Neuronal stem cell (in vitro differentiated cells): ENCODE measurements around the gene ZPLD1.

Experiments
- DNase-seq: peaks from one replicate; pipeline ENCODE4 v3.0.0-alpha.2; 2013; ENCODE audit warnings: low spot score
- H2AFZ ChIP-seq: one replicate; pipeline ENCODE4 v1.6.1; 2013; ENCODE audit warnings: mild to moderate bottlenecking, low read length, inconsistent platforms
- H2AK5ac ChIP-seq: 2 replicates; pipeline ENCODE4 v1.6.1; 2013; ENCODE audit warnings: low read depth, mild to moderate bottlenecking, inconsistent platforms, low read length, moderate library complexity, mixed read lengths
- H2BK120ac ChIP-seq: 2 replicates; pipeline ENCODE4 v1.6.1; 2013; ENCODE audit warnings: low read depth, mild to moderate bottlenecking, inconsistent platforms, low read length, moderate library complexity, mixed read lengths
- H2BK12ac ChIP-seq: one replicate; pipeline ENCODE4 v1.6.1; 2013; ENCODE audit warnings: low read length, inconsistent platforms
- H2BK15ac ChIP-seq: 2 replicates; pipeline ENCODE4 v1.6.1; 2013; ENCODE audit warnings: mild to moderate bottlenecking, low read length, inconsistent platforms, mixed read lengths
- H2BK5ac ChIP-seq: one replicate; pipeline ENCODE4 v1.6.1; 2013; ENCODE audit warnings: inconsistent platforms, mild to moderate bottlenecking, low read length, moderate library complexity
- H3K14ac ChIP-seq: one replicate; pipeline ENCODE4 v1.6.1; 2013; ENCODE audit warnings: low read length, inconsistent platforms
- H3K18ac ChIP-seq: 2 replicates; pipeline ENCODE4 v1.6.1; 2013; ENCODE audit warnings: low read length, inconsistent platforms
- H3K23ac ChIP-seq: 2 replicates; pipeline ENCODE4 v1.6.1; 2013; ENCODE audit warnings: low read depth, mild to moderate bottlenecking, mixed read lengths, low read length, inconsistent platforms; ENCODE audit not compliant: poor library complexity
- H3K27ac ChIP-seq: replicated peaks from 3 replicates; pipeline ENCODE4 v1.5.1; 2013; ENCODE audit warnings: low read length, inconsistent platforms
- H3K27me3 ChIP-seq, 3 experiments: 2 replicates each; pipeline ENCODE4 v1.6.1; 2013; ENCODE audit warnings: low read length in 3 of 3, mild to moderate bottlenecking in 2 of 3, inconsistent platforms in 1 of 3, low read depth in 1 of 3, mixed read lengths in 1 of 3, moderate library complexity in 1 of 3; ENCODE audit not compliant: control insufficient read depth in 3 of 3, insufficient read depth in 3 of 3
- H3K36me3 ChIP-seq, 2 donors: replicated peaks in 1 of 2; 2 replicates each; pipeline ENCODE4 v1.6.1; 2013; ENCODE audit warnings: low read length in 2 of 2; ENCODE audit not compliant: control insufficient read depth in 2 of 2, insufficient read depth in 2 of 2
- H3K4ac ChIP-seq: 2 replicates; pipeline ENCODE4 v1.6.1; 2013; ENCODE audit warnings: inconsistent platforms, mild to moderate bottlenecking, low read length, moderate library complexity
- H3K4me1 ChIP-seq, 2 donors: 1 replicate in 1 of 2; 2 replicates in 1 of 2; pipeline ENCODE4 v1.6.1; 2013; ENCODE audit warnings: low read length in 2 of 2, low read depth in 1 of 2; ENCODE audit not compliant: control insufficient read depth in 2 of 2, insufficient read depth in 1 of 2
- H3K4me2 ChIP-seq: one replicate; pipeline ENCODE4 v1.6.1; 2013; ENCODE audit warnings: mild to moderate bottlenecking, low read length, inconsistent platforms; ENCODE audit not compliant: insufficient read depth, poor library complexity, severe bottlenecking
- H3K4me3 ChIP-seq, 2 donors: 2 replicates each; pipeline ENCODE4 v1.5.1; 2013; ENCODE audit warnings: low read length in 2 of 2, mild to moderate bottlenecking in 2 of 2, inconsistent platforms in 1 of 2, moderate library complexity in 1 of 2
- H3K79me1 ChIP-seq: one replicate; pipeline ENCODE4 v1.6.1; 2013; ENCODE audit warnings: low read depth, mild to moderate bottlenecking, inconsistent platforms, low read length, moderate library complexity
- H3K9ac ChIP-seq: one replicate; pipeline ENCODE4 v1.6.1; 2013; ENCODE audit warnings: mild to moderate bottlenecking, low read depth, low read length, inconsistent platforms; ENCODE audit not compliant: poor library complexity
- H3K9me3 ChIP-seq, 2 donors: replicated peaks in 1 of 2; 2 replicates each; pipeline versions ENCODE3 to v1.6.1; 2013; ENCODE audit warnings: low read length in 2 of 2, mild to moderate bottlenecking in 2 of 2, inconsistent platforms in 1 of 2, low read depth in 1 of 2, mixed read lengths in 1 of 2, moderate library complexity in 1 of 2; ENCODE audit not compliant: control insufficient read depth in 2 of 2, insufficient read depth in 1 of 2
- H4K8ac ChIP-seq: one replicate; pipeline ENCODE4 v1.6.1; 2013; ENCODE audit warnings: low read depth, mild to moderate bottlenecking, inconsistent platforms, low read length, moderate library complexity
- H4K91ac ChIP-seq: one replicate; pipeline ENCODE4 v1.6.1; 2013; ENCODE audit warnings: low read length, low read depth, mild to moderate bottlenecking, inconsistent platforms; ENCODE audit not compliant: poor library complexity
- WGBS, 2 donors: extraction: QIAGEN DNeasy Blood & Tissue Kit; methylation state at CpG; one replicate each; pipeline ENCODE4 v1.1.7; 2013; ENCODE audit warnings: missing lambda C conversion rate in 2 of 2, mixed read lengths in 1 of 2; ENCODE audit not compliant: insufficient read length in 2 of 2, insufficient replicate concordance in 1 of 2; ENCODE audit errors: extremely low coverage in 2 of 2; 5-methylcytosine and 5-hydroxymethylcytosine counted together

The ZPLD1 gene

DNA sequence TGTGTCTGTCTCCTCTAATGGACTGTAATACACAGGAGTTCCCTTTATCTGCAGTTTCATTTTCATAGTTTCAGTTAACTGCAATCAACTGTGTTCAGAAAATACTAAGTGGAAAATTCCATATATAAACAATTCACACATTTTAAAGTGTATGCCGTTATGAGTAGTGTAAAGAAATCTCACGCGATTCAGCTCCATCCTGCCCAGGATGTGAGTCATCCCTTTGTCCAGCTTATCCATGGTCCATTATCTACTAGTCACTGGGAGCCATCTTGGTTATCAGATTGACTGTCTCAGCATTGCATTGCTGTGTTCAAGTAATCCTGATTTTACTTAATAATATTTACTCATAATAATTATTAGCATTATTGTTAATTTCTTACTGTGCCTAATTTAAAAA lies 14.5 kb downstream of the ZPLD1 start:
- Histone ChIP-seq H3K4me1 (peaks cover 0 to 3% of the 10 kb centered on the region in 2 donors), H2BK12ac (no peak overlapping the region), H4K91ac (no peak overlapping the region), H2BK120ac (no peak overlapping the region), H2BK5ac (no peak overlapping the region), H3K4ac (no peak overlapping the region), H3K4me3 (no peak overlapping the region), H3K27me3 (no peaks in the 10 kb centered on the region), H2AK5ac (no peak overlapping the region), H3K36me3 (no peaks in the 10 kb centered on the region), H4K8ac (no peak overlapping the region), H3K18ac (no peak overlapping the region), H3K9me3 (no peaks in the 10 kb centered on the region), H3K27ac (no peak overlapping the region), H3K4me2 (no peak overlapping the region), H3K9ac (no peak overlapping the region), H3K23ac (no peak overlapping the region), H2BK15ac (no peak overlapping the region), H3K79me1 (no peaks in the 10 kb centered on the region), H3K14ac (no peak overlapping the region), H2AFZ (no peak overlapping the region)
- no CpG with 5 or more reads among the region's 3 CpGs for WGBS, 2 donors
- DNase-seq = no peak

- Histone ChIP-seq H3K36me3 (no peaks in the 10 kb centered on the region), H3K4me2 (no peak overlapping the region), H2AK5ac (no peak overlapping the region), H3K18ac (no peak overlapping the region), H3K4me1 (peaks cover 0 to 1% of the 10 kb centered on the region in 2 donors), H3K4me3 (no peak overlapping the region), H3K9ac (no peak overlapping the region), H2BK12ac (no peak overlapping the region), H3K27ac (no peak overlapping the region), H3K4ac (no peak overlapping the region), H3K23ac (no peak overlapping the region), H2BK120ac (no peak overlapping the region), H3K14ac (no peak overlapping the region), H4K8ac (no peak overlapping the region), H3K79me1 (no peaks in the 10 kb centered on the region), H2AFZ (no peak overlapping the region), H3K27me3 (no peaks in the 10 kb centered on the region), H3K9me3 (no peaks in the 10 kb centered on the region), H2BK5ac (no peak overlapping the region), H2BK15ac (no peak overlapping the region), H4K91ac (no peak overlapping the region)
- WGBS, 2 donors = no CpG with 5 or more reads among the region's 3 CpGs
- no peak for DNase-seq
These were observed 15.1 kb downstream of the ZPLD1 start for GRCh38 chr3:102449930-102450329.

DNA sequence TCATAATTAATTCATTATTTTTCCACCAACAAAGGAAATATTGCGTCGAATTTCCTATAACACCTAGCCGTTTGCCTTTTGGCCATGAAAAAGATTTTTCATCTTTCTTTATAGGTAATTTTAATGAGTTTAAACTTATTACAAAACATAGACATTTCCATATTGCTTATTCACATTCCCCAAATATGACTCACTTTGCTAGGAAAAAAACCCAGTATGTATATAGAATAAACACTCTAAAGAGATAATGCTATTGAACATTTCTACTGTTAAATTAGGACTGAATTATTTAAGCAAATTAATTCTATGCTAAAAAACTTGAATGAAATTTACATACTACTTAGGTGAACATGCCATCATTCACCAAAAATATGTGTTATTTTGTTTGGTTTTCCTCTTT lies 16.2 kb downstream of the ZPLD1 start:
- Histone ChIP-seq H2AK5ac (no peak overlapping the region), H3K36me3 (no peaks in the 10 kb centered on the region)

GRCh38 chr3:102451543-102451942 lies 16.7 kb downstream of the ZPLD1 start:
- H2AFZ ChIP-seq = no peak overlapping the region
- no peaks in the 10 kb centered on the region for H3K27me3 ChIP-seq
- H3K79me1 ChIP-seq = no peaks in the 10 kb centered on the region
- no CpG with 5 or more reads among the region's 1 CpG for WGBS, 2 donors
- no peak overlapping the region for H4K8ac ChIP-seq
- H2BK120ac ChIP-seq = no peak overlapping the region
- no peak overlapping the region for H3K14ac ChIP-seq
- no peaks in the 10 kb centered on the region for H3K4me1 ChIP-seq
- H3K9me3 ChIP-seq = no peaks in the 10 kb centered on the region
- H3K4ac ChIP-seq = no peak overlapping the region
- no peak overlapping the region for H4K91ac ChIP-seq
- no peak overlapping the region for H2BK12ac ChIP-seq
- no peak overlapping the region for H2AK5ac ChIP-seq
- H3K18ac ChIP-seq = no peak overlapping the region
- H2BK5ac ChIP-seq = no peak overlapping the region
- H3K4me3 ChIP-seq = no peak overlapping the region
- H2BK15ac ChIP-seq = no peak overlapping the region
- no peak for DNase-seq
- H3K4me2 ChIP-seq = no peak overlapping the region
- no peaks in the 10 kb centered on the region for H3K36me3 ChIP-seq
- no peak overlapping the region for H3K23ac ChIP-seq
- H3K9ac ChIP-seq = no peak overlapping the region
- H3K27ac ChIP-seq = no peak overlapping the region

More for the DNA sequence above, 16.2 kb downstream of the ZPLD1 start:
- no peak overlapping the region for H3K27ac ChIP-seq
- no peak overlapping the region for H2AFZ ChIP-seq
- no peak overlapping the region for H3K18ac ChIP-seq
- no peak overlapping the region for H4K91ac ChIP-seq
- H3K9ac ChIP-seq = no peak overlapping the region
- no peak overlapping the region for H3K14ac ChIP-seq
- no peak overlapping the region for H2BK12ac ChIP-seq
- DNase-seq = no peak
- no CpG with 5 or more reads among the region's 3 CpGs for WGBS, 2 donors
- H3K4me2 ChIP-seq = no peak overlapping the region
- H3K27me3 ChIP-seq = no peaks in the 10 kb centered on the region
- no peak overlapping the region for H2BK5ac ChIP-seq
- no peak overlapping the region for H4K8ac ChIP-seq
- H3K4ac ChIP-seq = no peak overlapping the region
- H3K23ac ChIP-seq = no peak overlapping the region
- no peaks in the 10 kb centered on the region for H3K4me1 ChIP-seq
- no peak overlapping the region for H2BK15ac ChIP-seq
- no peaks in the 10 kb centered on the region for H3K9me3 ChIP-seq
- no peak overlapping the region for H2BK120ac ChIP-seq
- H3K79me1 ChIP-seq = no peaks in the 10 kb centered on the region
- H3K4me3 ChIP-seq = no peak overlapping the region
